Measurements from ENCODE around the gene ARID1B. TPM values are rescaled to one million over a fixed set of nuclear protein-coding genes. Genes with fewer than 3 reads are reported as not detected.

The ARID1B gene
- total RNA-seq, 1 experiment from 2014 or later: 13.9 TPM

DNA sequence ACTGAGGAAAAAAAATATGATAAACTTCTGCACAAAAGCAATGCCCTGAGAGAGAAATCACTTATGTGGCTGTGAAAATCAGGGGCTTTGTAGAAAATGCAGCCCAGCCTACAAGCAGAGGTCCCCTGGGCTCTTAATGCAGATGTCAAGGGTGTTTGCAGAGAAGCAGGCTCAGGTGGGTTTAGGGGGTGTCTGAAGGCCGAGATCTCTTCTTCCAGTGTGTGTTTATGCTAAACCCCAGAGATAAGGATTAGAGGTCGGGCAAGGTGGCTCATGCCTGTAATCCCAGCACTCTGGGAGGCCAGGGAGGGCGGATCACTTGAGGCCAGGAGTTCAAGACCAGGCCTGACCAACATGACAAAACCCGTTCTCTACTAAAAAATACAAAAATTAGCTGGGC, 467.6 kb downstream of the ARID1B start:
- no peak for DNase-seq (ENCODE audit: low read depth in 1 of 2, low spot score in 2 of 2)
- Histone ChIP-seq H3K36me3 (no peaks in the 10 kb centered on the region), H3K9me3 (replicated peaks) (peaks cover 8% of the 10 kb centered on the region), H3K27me3 (replicated peaks) (no peaks in the 10 kb centered on the region), H3K4me1 (replicated peaks) (peaks cover 7% of the 10 kb centered on the region), H3K4me3 (no peak overlapping the region), H3K27ac (no peak overlapping the region)

DNA sequence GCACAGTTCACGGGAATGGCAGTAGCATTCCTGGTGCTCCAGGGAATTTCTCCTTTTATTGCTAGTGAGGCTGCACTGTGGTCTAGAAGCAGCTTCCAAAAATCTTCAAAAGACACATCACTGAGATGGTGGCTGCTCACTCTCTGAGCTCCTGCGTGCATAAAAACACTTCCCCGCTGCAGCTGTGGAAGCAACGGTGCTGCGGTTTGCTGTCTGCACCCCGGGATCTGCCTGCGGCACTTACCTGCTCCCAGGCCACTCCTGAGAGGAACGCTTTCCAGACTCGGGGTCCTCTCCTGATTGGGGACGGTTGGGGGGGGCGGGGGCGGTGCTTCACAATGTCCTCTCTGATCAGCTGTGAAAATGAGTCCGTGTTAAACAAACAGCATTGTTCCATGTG, 468.3 kb downstream of the ARID1B start:
- no peak overlapping the region for H3K27ac ChIP-seq
- H3K4me3 ChIP-seq: no peak overlapping the region
- no peaks in the 10 kb centered on the region for H3K27me3 ChIP-seq (replicated peaks)
- DNase-seq (ENCODE audit: low read depth in 1 of 2, low spot score in 2 of 2): no peak
- peaks cover 8% of the 10 kb centered on the region for H3K9me3 ChIP-seq (replicated peaks)
- no peaks in the 10 kb centered on the region for H3K36me3 ChIP-seq
- peaks cover 2% of the 10 kb centered on the region for H3K4me1 ChIP-seq (replicated peaks)

DNA sequence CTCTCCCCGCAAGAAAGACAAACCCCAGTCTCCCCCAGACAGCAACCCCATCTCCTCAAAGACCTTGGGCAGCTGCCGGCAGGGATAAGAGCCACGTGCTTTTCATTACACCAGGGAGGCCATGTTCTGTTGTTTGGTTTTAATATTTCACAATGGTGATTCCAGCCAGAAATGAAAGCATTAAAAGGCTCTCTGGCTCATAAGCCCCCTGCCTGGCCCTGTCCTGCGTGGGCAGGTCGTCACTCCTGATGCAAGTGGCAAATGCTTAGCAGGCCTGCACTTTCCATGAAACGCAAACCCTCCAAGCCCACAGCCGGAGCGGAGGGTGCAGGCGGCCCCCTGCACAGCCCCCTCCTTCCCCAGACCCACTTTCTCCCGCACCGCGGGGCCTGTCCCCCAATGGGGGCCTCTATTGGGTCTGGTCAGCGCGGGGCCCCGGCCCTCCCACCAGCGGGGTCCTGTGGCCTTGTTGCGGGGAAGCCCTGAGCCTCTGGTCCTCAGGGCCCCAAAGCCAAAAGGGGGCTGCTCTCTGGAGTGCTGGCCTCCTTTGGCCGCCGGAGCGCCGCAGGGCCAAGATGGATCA, 469.0 kb downstream of the ARID1B start:
- Histone ChIP-seq H3K27me3 (replicated peaks) (no peaks in the 10 kb centered on the region), H3K27ac (no peak overlapping the region), H3K4me3 (no peak overlapping the region), H3K9me3 (replicated peaks) (peaks cover 6% of the 10 kb centered on the region), H3K4me1 (replicated peaks) (no peaks in the 10 kb centered on the region), H3K36me3 (no peaks in the 10 kb centered on the region)
- no peak for DNase-seq (ENCODE audit: low read depth in 1 of 2, low spot score in 2 of 2)

DNA sequence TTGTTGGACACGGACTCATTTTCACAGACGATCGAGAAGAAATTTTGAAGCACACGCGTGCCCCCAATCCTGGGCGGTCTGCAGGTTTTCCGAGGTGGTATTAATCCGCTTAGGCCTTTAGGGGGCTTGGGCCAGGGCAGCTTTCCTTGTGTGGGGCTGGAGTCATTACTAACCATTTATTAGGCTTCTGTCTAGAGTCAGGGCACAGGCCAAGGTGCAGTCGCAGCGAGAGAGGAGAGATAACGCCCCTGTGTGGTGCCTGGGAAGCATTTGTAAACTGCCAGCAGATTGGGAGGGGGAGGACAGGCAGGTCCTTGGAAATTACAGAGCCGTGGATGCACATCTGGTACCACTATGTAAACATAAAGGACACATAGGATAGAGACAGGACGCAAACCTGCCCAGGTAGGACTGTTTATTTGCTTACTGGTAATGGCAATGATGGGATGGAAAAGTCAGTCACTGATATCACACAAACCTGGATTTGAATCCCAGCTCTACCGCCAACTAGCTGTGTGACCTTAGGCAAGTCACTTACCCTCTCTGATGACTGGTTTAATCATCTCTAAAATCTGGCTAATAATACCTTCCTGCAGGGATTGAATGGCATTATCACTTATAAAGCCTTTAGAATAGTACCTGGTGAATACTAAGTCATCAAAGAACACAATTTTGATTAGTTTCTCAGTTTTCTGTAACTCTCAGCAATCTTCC, 469.8 kb downstream of the ARID1B start:
- H3K36me3 ChIP-seq: no peaks in the 10 kb centered on the region
- 0 out of 2 replicates have a peak, but pooled peaks cover 3% of the 10 kb centered on the region for H3K27me3 ChIP-seq (replicated peaks)
- H3K4me1 ChIP-seq (replicated peaks): no peaks in the 10 kb centered on the region
- no peak overlapping the region for H3K4me3 ChIP-seq
- no peak overlapping the region for H3K27ac ChIP-seq
- H3K9me3 ChIP-seq (replicated peaks): peaks cover 4% of the 10 kb centered on the region; the same call in 1 of the 2 replicates
- DNase-seq (ENCODE audit: low read depth in 1 of 2, low spot score in 2 of 2): no peak

DNA sequence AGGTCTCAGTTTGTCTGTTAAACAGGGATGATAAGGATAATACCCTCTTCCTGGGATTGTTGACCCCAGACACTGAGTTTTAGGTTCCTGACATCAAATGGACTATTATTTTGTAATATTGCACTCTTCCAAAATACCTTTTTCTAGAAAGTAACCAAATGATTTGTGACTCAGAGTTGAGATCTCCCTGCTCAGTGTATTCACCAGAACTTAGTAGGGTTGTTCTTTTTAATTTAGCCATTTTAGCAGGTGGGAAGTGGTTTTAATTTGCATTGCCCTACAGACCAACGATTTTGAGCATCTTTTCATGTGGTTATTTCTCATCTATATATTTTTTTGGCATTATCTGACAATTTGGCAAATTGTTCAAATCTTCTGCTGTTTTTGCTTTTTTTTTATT, 471.1 kb downstream of the ARID1B start:
- Histone ChIP-seq H3K4me1 (replicated peaks) (no peaks in the 10 kb centered on the region), H3K36me3 (no peaks in the 10 kb centered on the region), H3K27ac (no peak overlapping the region), H3K27me3 (replicated peaks) (0 out of 2 replicates have a peak, but pooled peaks cover 3% of the 10 kb centered on the region), H3K4me3 (no peak overlapping the region), H3K9me3 (replicated peaks) (peaks cover 4% of the 10 kb centered on the region; the same call in 1 of the 2 replicates)
- DNase-seq (ENCODE audit: low read depth in 1 of 2, low spot score in 2 of 2): no peak

DNA sequence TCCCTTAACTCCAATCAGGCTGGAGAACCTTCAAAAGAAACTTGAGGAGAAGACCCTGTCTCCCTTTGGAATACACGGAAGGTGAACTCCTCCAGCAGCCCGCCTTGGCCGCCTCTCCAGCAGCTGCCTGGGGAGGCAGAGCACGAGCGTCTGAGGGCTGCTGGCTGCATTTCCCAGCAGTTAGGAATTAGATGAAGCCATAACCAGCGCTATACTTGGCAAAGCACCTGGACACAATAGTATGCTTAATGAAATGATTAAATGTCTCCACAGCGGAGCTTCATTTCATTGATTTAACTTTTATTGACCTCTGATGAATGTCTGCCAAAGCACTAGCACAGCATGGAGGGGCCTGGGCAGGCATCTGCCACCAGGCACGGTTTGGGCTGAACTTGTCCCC, 472.6 kb downstream of the ARID1B start:
- 0 out of 2 replicates have a peak, but pooled peaks cover 3% of the 10 kb centered on the region for H3K27me3 ChIP-seq (replicated peaks)
- H3K9me3 ChIP-seq (replicated peaks): peaks cover 4% of the 10 kb centered on the region; the same call in 1 of the 2 replicates
- no peaks in the 10 kb centered on the region for H3K36me3 ChIP-seq
- DNase-seq (ENCODE audit: low read depth in 1 of 2, low spot score in 2 of 2): no peak
- H3K27ac ChIP-seq: no peak overlapping the region
- H3K4me3 ChIP-seq: no peak overlapping the region
- H3K4me1 ChIP-seq (replicated peaks): no peaks in the 10 kb centered on the region

DNA sequence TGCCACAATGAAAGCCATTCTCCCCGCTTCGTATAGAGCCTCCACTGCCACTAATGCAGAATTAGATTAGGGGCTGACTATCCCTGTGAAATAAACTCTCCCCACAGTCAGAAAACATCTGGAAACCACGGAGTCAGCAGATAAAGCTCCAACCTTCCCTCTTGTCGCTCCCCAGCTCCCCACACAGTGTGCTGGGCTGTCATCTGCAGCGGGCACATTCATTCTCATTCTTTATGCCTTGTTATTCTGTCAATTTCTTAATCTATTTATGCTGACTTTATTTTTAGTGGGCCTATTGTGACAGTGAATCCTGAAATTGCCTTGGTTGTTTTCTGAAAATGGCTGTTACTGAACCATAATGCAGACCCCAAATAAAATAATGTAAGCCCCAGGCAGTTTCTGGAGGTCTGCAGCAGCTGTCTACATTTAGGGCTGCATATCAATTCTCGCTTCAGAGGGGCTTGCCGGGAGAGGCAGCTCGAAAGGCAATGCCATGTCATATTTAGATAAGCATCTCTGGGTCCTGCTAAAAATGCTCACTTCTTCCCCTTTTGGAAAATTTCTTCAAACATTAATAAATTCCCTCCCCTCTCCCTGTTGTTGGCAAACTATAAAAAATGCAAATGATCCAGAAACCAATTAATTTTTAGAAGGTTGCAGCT, 474.5 kb downstream of the ARID1B start:
- no peaks in the 10 kb centered on the region for H3K36me3 ChIP-seq
- no peak overlapping the region for H3K4me3 ChIP-seq
- H3K4me1 ChIP-seq (replicated peaks): no peaks in the 10 kb centered on the region
- no peak for DNase-seq (ENCODE audit: low read depth in 1 of 2, low spot score in 2 of 2)
- 0 out of 2 replicates have a peak, but pooled peaks cover 3% of the 10 kb centered on the region for H3K27me3 ChIP-seq (replicated peaks)
- no peak overlapping the region for H3K27ac ChIP-seq
- peaks cover 4% of the 10 kb centered on the region; the same call in 1 of the 2 replicates for H3K9me3 ChIP-seq (replicated peaks)

DNA sequence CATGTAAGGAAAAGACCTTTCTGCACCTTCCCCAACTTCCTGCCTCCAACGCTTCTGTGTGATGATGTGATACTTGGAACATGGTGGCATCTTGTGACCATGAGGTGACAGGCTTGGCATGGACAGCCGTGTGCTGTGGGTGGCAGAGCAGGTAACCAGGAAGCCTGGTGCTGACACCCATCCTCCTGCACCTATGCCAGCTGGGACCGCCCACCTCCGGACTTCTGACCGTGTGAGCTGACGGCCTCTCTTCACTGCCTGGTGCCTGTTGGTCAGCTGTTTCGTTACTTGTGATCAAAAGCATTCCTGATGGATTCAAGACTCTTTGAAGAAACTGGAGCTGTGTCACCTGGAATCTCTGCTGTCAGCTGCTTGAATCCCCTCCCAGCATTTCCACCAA, 475.8 kb downstream of the ARID1B start:
- H3K4me3 ChIP-seq: no peak overlapping the region
- 0 out of 2 replicates have a peak, but pooled peaks cover 3% of the 10 kb centered on the region for H3K27me3 ChIP-seq (replicated peaks)
- no peak overlapping the region for H3K27ac ChIP-seq
- no peaks in the 10 kb centered on the region for H3K4me1 ChIP-seq (replicated peaks)
- peaks cover 4% of the 10 kb centered on the region; the same call in 1 of the 2 replicates for H3K9me3 ChIP-seq (replicated peaks)
- no peaks in the 10 kb centered on the region for H3K36me3 ChIP-seq
- no peak for DNase-seq (ENCODE audit: low read depth in 1 of 2, low spot score in 2 of 2)

DNA sequence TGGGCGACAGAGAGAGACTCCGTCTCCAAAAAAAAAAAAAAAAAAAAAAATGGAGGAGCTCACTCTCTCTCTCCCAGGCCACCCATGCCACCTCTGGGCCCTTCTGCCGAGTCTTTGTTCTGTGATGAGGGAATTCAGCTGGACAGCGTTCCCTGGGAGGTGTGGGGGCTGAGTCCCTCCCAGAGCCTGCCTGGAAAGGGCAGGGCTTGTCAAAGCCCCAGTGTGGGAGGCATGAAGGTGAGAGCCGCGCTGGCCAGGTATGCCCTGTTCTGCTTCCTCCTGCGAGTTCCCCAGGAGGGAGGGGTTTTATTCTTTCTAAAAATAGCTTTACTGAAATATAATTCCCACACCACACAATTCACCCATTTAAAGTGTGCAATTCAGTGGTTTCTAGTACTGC, 476.5 kb downstream of the ARID1B start:
- Histone ChIP-seq H3K27ac (no peak overlapping the region), H3K9me3 (replicated peaks) (no peaks in the 10 kb centered on the region), H3K4me1 (replicated peaks) (no peaks in the 10 kb centered on the region), H3K4me3 (no peak overlapping the region), H3K27me3 (replicated peaks) (0 out of 2 replicates have a peak, but pooled peaks cover 3% of the 10 kb centered on the region), H3K36me3 (no peaks in the 10 kb centered on the region)
- no peak for DNase-seq (ENCODE audit: low read depth in 1 of 2, low spot score in 2 of 2)

DNA sequence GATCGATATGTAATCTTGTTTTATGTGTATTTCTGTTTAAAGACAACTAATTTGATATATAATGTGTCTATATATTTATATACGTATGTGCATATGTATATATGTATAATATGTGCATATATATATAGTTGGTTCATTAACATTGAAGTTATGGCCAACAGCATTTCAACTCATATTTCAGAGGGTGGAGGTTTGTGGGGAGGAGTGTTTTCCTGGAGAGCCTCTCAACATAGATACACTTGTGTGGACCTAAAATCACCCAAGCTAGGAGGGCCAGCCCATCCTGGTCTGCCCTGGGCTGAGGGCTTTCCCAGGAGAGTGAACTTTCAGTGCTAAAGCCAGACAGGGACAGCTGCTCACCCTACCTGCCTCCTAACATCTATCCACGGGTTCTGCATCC, 477.4 kb downstream of the ARID1B start:
- Histone ChIP-seq H3K9me3 (replicated peaks) (no peaks in the 10 kb centered on the region), H3K27ac (no peak overlapping the region), H3K4me1 (replicated peaks) (no peaks in the 10 kb centered on the region), H3K27me3 (replicated peaks) (0 out of 2 replicates have a peak, but pooled peaks cover 3% of the 10 kb centered on the region), H3K4me3 (no peak overlapping the region), H3K36me3 (no peaks in the 10 kb centered on the region)
- DNase-seq (ENCODE audit: low read depth in 1 of 2, low spot score in 2 of 2): no peak

DNA sequence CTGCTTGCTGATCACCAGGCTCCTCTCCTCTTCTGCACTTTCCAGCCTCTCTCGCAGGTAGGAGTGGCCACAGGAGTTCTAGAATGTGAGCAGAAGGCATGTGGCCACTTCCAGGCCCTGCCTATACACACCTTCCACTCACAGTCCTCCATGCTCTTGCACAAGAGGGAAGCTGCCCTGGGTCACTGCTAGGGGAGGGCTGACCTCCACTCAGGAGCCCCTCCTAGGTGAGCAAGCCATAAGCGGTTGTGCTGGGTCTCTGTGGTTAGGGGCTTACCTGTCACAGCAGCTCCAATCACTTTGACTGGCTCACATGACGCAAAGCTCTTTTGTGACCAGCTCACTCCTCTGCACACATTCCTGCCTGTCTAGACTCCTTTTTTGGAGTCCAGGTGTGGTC, 477.9 kb downstream of the ARID1B start:
- Histone ChIP-seq H3K27me3 (replicated peaks) (0 out of 2 replicates have a peak, but pooled peaks cover 3% of the 10 kb centered on the region), H3K9me3 (replicated peaks) (no peaks in the 10 kb centered on the region), H3K27ac (no peak overlapping the region), H3K36me3 (no peaks in the 10 kb centered on the region), H3K4me3 (no peak overlapping the region), H3K4me1 (replicated peaks) (no peaks in the 10 kb centered on the region)
- no peak for DNase-seq (ENCODE audit: low read depth in 1 of 2, low spot score in 2 of 2)

DNA sequence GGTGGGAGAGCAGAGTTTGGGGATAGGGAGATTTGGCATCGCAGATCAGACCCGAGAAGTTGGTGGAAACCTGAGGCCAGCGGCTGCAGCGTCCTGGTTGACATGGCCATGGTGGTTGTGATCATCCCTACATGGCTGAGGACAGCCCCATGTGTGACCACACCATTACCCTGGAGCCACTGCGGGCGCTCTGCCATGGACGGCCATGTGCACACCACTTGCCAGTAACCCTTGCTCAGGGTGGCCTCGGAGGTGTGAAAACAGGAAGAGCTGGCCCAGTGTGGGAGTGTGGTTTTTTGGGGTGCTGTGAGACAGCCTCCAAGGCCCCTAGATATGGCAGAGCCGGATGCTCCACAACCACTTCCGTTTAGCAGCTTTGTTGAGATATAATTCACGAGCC, 481.7 kb downstream of the ARID1B start:
- no peak overlapping the region for H3K27ac ChIP-seq
- H3K27me3 ChIP-seq (replicated peaks): no peaks in the 10 kb centered on the region; the same call in 1 of the 2 replicates
- no peak for DNase-seq (ENCODE audit: low read depth in 1 of 2, low spot score in 2 of 2)
- H3K4me1 ChIP-seq (replicated peaks): no peaks in the 10 kb centered on the region; the same call in 1 of the 2 replicates
- no peak overlapping the region for H3K4me3 ChIP-seq
- H3K36me3 ChIP-seq: no peaks in the 10 kb centered on the region
- no peaks in the 10 kb centered on the region for H3K9me3 ChIP-seq (replicated peaks)

DNA sequence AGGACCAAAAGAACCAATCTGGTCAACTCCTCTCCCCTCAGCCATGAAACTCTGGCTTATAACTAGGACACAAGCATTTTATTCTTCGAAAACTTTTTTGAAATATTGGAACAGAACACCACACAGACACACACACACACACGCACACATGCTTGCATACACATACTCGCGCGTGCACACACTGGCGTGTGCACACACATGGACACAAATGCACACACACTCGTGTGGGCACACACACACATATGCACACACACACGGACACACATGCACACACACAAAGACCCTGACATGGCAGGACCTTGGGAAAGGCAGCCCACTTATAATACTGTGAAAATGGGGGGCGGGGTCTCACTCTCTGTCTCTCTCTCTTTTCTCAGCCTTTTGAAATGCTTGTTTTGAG, 482.3 kb downstream of the ARID1B start:
- no peak for DNase-seq (ENCODE audit: low read depth in 1 of 2, low spot score in 2 of 2)
- Histone ChIP-seq H3K4me1 (replicated peaks) (no peaks in the 10 kb centered on the region; the same call in 1 of the 2 replicates), H3K27ac (no peak overlapping the region), H3K4me3 (no peak overlapping the region), H3K36me3 (no peaks in the 10 kb centered on the region), H3K27me3 (replicated peaks) (no peaks in the 10 kb centered on the region; the same call in 1 of the 2 replicates), H3K9me3 (replicated peaks) (no peaks in the 10 kb centered on the region)
